Prostate gland (tissue), 2 donors: ENCODE measurements around the gene HERC6.

Experiments
- POLR2A ChIP-seq: fragments of 450-650 bp; IDR thresholded peaks from one replicate; pipeline ENCODE4 v1.6.1; 2016; ENCODE audit warnings: antibody characterized with exemption, mild to moderate bottlenecking
- POLR2AphosphoS5 ChIP-seq: sonication (generic); formaldehyde crosslinking; IDR thresholded peaks from one replicate; pipeline ENCODE4 v1.6.1; 2017; ENCODE audit warnings: antibody characterized with exemption
- TF ChIP-seq, protein P1 (sequence below), 4 experiments: fragments of 200-600 bp in 2 of 4; fragments of 450-650 bp in 2 of 4; sonication (generic) in 2 of 4; IDR thresholded peaks; 1 replicate in 3 of 4; 2 replicates in 1 of 4; pipeline ENCODE4 v1.5.1; 2016 to 2019; ENCODE audit warnings: antibody characterized with exemption in 4 of 4, mild to moderate bottlenecking in 2 of 4, moderate library complexity in 2 of 4

DNA sequence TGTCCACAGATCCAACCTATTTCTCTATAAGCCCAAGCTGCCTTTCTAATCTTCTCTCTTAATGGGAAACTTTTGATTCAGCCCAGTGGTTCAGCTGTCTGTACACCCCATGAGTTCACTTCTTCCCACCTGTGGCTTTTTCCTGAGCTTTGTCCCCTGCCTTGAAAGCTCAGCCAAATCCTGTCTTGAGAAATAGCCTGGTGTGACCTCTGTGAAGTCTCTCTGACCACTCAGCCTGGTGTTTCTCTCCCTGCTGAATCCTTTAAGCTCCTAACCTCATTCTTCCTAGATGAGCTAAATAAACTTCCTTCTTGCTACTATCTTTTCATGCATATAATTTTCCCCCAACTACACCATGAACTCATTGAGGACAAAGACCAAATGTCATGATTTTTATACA, 63.0 kb downstream of the HERC6 start:
- TF ChIP-seq, protein P1, sequence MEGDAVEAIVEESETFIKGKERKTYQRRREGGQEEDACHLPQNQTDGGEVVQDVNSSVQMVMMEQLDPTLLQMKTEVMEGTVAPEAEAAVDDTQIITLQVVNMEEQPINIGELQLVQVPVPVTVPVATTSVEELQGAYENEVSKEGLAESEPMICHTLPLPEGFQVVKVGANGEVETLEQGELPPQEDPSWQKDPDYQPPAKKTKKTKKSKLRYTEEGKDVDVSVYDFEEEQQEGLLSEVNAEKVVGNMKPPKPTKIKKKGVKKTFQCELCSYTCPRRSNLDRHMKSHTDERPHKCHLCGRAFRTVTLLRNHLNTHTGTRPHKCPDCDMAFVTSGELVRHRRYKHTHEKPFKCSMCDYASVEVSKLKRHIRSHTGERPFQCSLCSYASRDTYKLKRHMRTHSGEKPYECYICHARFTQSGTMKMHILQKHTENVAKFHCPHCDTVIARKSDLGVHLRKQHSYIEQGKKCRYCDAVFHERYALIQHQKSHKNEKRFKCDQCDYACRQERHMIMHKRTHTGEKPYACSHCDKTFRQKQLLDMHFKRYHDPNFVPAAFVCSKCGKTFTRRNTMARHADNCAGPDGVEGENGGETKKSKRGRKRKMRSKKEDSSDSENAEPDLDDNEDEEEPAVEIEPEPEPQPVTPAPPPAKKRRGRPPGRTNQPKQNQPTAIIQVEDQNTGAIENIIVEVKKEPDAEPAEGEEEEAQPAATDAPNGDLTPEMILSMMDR (IDR thresholded peaks at IDR 0.05), result no peak
- TF ChIP-seq POLR2AphosphoS5 (no peak), POLR2A (no peak)
